ENCODE measurements around the gene PRUNE2.
A peak's percentile ranks its signal among the peaks of the same experiment; 100 is the strongest.

The PRUNE2 gene

DNA sequence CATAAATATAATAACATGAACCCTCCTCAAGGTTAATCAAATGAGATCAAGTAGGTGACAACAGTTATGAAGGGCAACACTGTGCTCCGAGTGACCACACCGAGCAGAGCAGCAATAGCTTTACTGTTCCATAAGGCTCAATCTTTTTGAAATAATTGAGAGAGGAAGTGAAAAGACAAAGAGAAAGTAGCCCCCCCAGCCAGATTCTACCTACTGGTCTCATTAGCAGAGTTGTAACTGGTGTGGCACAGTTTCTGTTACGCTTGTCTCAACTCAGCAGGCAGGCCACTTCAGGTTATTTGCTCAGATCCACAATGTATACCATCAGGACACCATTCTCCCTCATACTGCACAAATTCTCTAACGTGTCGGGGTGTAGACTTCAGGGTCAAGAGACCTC, 14.0 kb downstream of the PRUNE2 start:
- TF ChIP-seq, protein P1, sequence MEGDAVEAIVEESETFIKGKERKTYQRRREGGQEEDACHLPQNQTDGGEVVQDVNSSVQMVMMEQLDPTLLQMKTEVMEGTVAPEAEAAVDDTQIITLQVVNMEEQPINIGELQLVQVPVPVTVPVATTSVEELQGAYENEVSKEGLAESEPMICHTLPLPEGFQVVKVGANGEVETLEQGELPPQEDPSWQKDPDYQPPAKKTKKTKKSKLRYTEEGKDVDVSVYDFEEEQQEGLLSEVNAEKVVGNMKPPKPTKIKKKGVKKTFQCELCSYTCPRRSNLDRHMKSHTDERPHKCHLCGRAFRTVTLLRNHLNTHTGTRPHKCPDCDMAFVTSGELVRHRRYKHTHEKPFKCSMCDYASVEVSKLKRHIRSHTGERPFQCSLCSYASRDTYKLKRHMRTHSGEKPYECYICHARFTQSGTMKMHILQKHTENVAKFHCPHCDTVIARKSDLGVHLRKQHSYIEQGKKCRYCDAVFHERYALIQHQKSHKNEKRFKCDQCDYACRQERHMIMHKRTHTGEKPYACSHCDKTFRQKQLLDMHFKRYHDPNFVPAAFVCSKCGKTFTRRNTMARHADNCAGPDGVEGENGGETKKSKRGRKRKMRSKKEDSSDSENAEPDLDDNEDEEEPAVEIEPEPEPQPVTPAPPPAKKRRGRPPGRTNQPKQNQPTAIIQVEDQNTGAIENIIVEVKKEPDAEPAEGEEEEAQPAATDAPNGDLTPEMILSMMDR (IDR thresholded peaks at IDR 0.05; ENCODE audit: low read depth, low read length), result no peak
- no peak overlapping the region for H3K4me3 ChIP-seq (ENCODE audit: low read depth, low read length)

DNA sequence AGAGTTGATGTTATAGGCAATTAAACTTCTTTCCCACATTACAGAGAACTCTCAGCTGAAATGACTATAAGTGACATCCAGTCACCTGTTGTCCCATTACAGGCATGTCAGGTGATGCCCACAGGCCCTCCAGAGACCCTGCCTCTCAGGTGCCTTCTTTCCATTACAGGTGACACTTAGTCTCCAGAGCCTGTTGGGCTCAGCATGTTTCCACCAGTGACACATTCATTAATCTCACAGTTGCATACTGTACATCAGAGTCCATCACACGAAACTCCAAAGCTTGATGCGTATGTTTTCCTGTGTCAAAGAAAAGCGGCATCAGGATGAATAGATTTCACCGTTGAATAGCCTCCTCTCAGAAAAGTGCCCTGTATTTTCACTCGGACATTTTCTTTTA, 14.6 kb downstream of the PRUNE2 start:
- TF ChIP-seq, protein P1 (IDR thresholded peaks at IDR 0.05; ENCODE audit: low read depth, low read length), result no peak
- H3K4me3 ChIP-seq (ENCODE audit: low read depth, low read length), result no peak overlapping the region

DNA sequence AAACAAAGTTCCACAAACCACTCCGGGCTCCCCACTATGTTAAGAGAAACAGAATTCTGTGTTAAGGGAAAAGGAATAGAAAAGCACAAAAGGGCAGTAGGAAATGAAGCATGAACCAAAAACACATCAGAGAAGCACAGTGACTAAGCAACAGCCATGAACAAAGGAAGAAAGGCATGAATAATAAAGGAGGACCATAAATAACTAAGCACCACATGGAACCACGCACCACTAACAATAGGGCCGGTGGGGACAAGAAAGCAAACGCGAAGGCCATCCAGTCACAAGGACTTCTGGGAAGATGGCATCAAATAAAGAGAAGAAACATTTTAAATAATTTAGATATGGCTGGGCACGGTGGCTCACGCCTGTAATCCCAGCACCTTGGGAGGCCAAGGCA, 18.0 kb downstream of the PRUNE2 start:
- TF ChIP-seq, protein P1 (IDR thresholded peaks at IDR 0.05; ENCODE audit: low read depth, low read length), result no peak
- H3K4me3 ChIP-seq (ENCODE audit: low read depth, low read length), result no peak overlapping the region

DNA sequence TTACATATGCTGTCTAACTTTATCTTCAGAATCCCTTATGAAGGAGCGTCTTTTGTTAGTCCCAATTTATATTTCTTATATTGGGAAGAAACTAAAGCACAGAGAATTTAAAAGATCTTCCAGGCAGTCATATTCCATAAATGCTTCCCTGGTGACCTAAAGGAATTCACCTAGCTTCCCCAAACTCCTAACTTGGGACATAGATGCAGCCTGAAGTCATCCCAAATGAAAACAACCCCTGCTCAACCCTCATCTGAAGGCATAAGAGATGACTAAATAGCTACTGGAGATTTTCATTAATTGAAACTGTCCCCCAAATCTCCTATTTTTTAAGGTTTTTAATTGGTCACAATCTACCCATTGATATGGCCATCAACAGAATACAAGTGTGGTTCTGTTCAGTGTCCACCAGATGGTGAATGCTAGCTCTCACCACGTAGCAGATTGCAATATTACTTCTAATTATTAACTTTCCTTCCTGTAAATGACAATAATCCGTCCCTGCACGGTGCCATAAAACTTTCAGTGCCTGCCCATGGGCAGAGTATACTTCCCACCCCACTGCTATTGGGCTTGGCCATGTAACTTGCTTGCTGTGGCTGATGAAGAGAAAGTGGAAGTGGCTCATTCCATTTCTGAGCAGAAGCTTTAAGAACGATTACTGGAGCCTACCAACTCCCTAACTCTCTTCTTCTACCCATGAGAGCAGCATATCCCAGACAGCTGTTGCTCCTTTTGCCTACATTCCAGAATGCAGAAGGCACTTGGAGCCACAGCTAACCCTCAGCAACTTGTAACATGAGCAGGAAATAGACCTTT, 18.7 kb downstream of the PRUNE2 start:
- H3K4me3 ChIP-seq (ENCODE audit: low read depth, low read length), result 0 out of 2 replicates have a peak overlapping the region, but pooled peaks have one; percentile 8
- TF ChIP-seq, protein P1 (IDR thresholded peaks at IDR 0.05; ENCODE audit: low read depth, low read length), result no peak

DNA sequence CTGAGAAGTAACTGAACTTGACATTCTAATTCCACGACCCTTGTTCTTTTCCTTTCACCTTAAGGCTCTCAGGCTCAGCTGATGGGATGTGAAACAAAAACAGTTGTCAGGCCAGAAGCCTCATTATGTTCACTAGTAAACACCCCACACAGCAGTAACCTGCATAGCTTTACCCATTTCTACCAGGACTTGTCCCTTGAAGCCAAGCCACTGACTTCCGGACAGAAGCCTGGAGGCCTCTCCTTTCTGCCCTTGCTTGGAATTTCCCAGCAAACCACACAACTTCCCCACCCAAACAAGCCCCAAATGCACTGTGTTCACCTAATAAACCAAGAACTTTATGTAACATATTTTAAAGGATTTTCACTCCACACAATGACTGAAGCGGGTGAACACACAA, 19.6 kb downstream of the PRUNE2 start:
- TF ChIP-seq, protein P1 (IDR thresholded peaks at IDR 0.05; ENCODE audit: low read depth, low read length), result no peak
- no peak overlapping the region for H3K4me3 ChIP-seq (ENCODE audit: low read depth, low read length)

DNA sequence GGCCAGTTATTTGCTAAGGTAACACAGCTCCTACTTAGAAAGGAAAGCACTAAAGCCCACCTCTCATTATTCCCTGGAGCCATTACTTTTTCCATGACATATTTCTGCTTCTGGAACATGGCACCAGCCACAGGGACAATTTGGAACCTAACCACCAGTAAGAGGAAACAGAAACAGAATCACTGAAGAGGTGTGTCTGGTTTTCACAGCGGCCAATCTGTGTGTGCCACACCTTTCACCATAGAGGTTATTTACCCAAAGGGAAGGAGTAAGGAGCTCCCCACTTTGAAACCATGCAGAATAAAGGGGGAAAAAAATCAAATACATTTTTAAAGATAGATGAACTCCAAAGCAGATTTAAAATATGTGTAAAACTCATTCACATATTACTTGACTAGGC, 21.1 kb downstream of the PRUNE2 start:
- TF ChIP-seq, protein P1 (IDR thresholded peaks at IDR 0.05; ENCODE audit: low read depth, low read length), result no peak
- no peak overlapping the region for H3K4me3 ChIP-seq (ENCODE audit: low read depth, low read length)

DNA sequence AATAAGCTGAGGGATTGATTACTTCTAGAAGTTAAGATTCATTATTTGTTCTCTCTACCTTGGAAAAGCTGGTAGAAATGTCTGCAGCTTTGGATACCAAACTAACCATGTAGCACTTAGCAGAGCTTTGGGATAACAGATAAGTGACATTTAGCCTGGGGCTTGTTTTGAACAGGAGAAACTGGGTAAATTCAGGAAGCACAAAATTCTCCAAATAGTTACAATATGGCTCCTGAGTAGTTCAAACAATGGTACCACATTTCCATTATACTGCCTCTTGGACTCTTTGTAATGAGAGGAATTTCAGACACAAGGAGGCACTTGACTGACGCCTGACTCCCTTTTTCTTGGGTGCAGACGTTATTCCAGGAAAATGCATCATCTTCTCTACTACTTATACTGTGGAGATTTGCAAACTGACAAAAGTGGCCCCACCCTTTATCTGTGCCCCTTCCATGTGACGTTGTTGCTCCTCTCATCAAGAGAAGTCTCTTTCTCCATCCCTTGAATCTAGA, 22.5 kb downstream of the PRUNE2 start:
- TF ChIP-seq, protein P1 (IDR thresholded peaks at IDR 0.05; ENCODE audit: low read depth, low read length), result no peak
- H3K4me3 ChIP-seq (ENCODE audit: low read depth, low read length), result no peak overlapping the region

Data from WI38 (cell line).